ENCODE data around the gene TP73. TPM values are rescaled to one million over a fixed set of nuclear protein-coding genes. Genes with fewer than 3 reads are reported as not detected.

TP73 gene
- total RNA-seq, 1 donor from 2014 or later: 0.05 TPM

DNA sequence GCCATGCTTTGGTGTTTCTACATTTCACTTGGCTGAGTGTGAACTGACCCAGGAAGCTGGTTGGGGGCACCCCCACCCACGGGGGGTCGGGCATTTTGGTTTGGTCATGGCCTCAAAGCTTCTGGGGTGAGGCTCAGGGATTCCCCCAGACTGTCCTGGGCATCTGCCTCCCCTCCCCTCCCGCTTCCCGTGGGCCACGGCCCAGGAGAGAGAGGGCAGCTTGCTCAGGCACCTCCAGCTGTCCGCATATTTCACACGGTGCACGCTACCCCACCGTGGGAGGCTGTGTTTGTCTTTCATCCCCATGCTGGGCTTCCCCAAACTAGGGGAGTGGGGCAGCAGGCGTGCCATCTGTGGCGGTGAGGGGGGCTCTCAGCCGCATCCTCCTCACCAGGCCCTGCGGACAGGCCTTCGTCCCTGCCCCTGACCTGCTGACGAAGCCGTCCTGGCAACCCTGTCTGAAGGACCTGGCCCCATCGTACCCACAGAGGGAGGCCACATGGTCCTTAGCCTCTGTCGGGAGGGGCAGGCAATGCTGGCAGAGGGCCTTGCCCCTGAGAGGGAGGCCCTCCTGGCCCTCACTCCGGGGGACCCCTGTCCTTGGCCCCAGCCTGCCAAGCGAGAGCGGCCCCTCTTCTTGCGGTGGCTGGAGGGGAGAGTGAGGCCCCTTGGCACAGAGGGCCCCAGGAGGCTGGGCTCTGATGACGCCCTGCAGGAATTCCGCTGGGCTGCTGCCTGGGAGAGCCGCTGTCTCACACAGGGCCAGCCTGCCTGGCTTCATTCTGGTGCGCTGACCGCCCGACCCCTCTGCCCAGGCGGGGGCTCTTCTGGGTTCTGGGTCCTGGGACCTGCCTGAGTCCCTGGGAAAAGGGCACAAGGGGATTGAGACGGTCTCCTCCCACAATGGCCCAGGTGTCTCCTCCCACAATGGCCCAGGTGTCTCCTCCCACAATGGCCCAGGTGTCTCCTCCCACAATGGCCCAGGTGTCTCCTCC, 22.1 kb downstream of the TP73 start:
- H3K9me3 Mint-ChIP-seq (ENCODE audit: low read depth): no peaks in the 10 kb centered on the region
- H3K27me3 Mint-ChIP-seq (ENCODE audit: low read depth): peaks cover 5% of the 10 kb centered on the region
- TF ChIP-seq, protein P1, sequence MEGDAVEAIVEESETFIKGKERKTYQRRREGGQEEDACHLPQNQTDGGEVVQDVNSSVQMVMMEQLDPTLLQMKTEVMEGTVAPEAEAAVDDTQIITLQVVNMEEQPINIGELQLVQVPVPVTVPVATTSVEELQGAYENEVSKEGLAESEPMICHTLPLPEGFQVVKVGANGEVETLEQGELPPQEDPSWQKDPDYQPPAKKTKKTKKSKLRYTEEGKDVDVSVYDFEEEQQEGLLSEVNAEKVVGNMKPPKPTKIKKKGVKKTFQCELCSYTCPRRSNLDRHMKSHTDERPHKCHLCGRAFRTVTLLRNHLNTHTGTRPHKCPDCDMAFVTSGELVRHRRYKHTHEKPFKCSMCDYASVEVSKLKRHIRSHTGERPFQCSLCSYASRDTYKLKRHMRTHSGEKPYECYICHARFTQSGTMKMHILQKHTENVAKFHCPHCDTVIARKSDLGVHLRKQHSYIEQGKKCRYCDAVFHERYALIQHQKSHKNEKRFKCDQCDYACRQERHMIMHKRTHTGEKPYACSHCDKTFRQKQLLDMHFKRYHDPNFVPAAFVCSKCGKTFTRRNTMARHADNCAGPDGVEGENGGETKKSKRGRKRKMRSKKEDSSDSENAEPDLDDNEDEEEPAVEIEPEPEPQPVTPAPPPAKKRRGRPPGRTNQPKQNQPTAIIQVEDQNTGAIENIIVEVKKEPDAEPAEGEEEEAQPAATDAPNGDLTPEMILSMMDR (IDR thresholded peaks at IDR 0.05): no peak
- H3K4me3 Mint-ChIP-seq (ENCODE audit: unreplicated experiment): no peak overlapping the region
- no peak overlapping the region for H3K27ac Mint-ChIP-seq (ENCODE audit: unreplicated experiment)
- no peaks in the 10 kb centered on the region for H3K36me3 Mint-ChIP-seq (ENCODE audit: low read depth)
- DNase-seq (ENCODE audit: low spot score): peak; percentile 77
- H3K4me1 Mint-ChIP-seq (ENCODE audit: low read depth): peaks cover 9% of the 10 kb centered on the region

DNA sequence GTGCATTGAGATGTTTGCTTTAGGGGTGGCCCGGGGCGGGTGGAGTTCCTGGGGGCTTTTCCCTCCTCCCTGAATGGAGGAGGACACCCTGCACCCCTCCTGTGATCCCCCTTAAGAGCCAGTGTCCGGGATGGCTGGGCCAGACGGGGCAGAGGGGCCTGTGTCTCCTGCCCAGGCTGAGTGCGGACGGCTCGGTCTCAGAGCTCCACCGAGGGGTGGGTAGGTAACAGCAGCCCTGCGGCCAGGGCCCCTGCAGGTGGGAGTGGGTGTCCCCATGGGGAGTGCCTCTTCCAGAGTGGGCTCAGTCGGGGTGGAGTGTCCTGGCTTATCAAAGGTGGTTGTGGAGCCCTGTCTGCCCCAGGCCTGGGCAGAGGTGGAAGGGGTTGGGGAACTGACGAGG, 23.1 kb downstream of the TP73 start:
- Mint-ChIP-seq H3K4me1 (ENCODE audit: low read depth) (peaks cover 9% of the 10 kb centered on the region), H3K27ac (ENCODE audit: unreplicated experiment) (no peak overlapping the region), H3K36me3 (ENCODE audit: low read depth) (no peaks in the 10 kb centered on the region), H3K9me3 (ENCODE audit: low read depth) (no peaks in the 10 kb centered on the region), H3K4me3 (ENCODE audit: unreplicated experiment) (no peak overlapping the region), H3K27me3 (ENCODE audit: low read depth) (peaks cover 11% of the 10 kb centered on the region)
- TF ChIP-seq, protein P1 (IDR thresholded peaks at IDR 0.05): no peak
- peak; percentile 89 for DNase-seq (ENCODE audit: low spot score)

- peaks cover 11% of the 10 kb centered on the region for H3K27me3 Mint-ChIP-seq (ENCODE audit: low read depth)
- no peak overlapping the region for H3K27ac Mint-ChIP-seq (ENCODE audit: unreplicated experiment)
- H3K4me1 Mint-ChIP-seq (ENCODE audit: low read depth): peaks cover 4% of the 10 kb centered on the region
- no peaks in the 10 kb centered on the region for H3K36me3 Mint-ChIP-seq (ENCODE audit: low read depth)
- TF ChIP-seq, protein P1 (IDR thresholded peaks at IDR 0.05): no peak
- no peak overlapping the region for H3K4me3 Mint-ChIP-seq (ENCODE audit: unreplicated experiment)
- peak; percentile 74 for DNase-seq (ENCODE audit: low spot score)
- H3K9me3 Mint-ChIP-seq (ENCODE audit: low read depth): no peaks in the 10 kb centered on the region
These were observed 24.5 kb downstream of the TP73 start for GRCh38 chr1:3676581-3677470.

GRCh38 chr1:3677484-3677883, 25.2 kb downstream of the TP73 start:
- no peak overlapping the region for H3K4me3 Mint-ChIP-seq (ENCODE audit: unreplicated experiment)
- H3K9me3 Mint-ChIP-seq (ENCODE audit: low read depth): no peaks in the 10 kb centered on the region
- TF ChIP-seq, protein P1 (IDR thresholded peaks at IDR 0.05): no peak
- H3K27ac Mint-ChIP-seq (ENCODE audit: unreplicated experiment): no peak overlapping the region
- peaks cover 11% of the 10 kb centered on the region for H3K27me3 Mint-ChIP-seq (ENCODE audit: low read depth)
- no peaks in the 10 kb centered on the region for H3K4me1 Mint-ChIP-seq (ENCODE audit: low read depth)
- no peak for DNase-seq (ENCODE audit: low spot score)
- H3K36me3 Mint-ChIP-seq (ENCODE audit: low read depth): no peaks in the 10 kb centered on the region
